Trophoblast cell (in vitro differentiated cells and primary cell): ENCODE measurements around the gene TGM5.

ENCODE experiments used
- DNase-seq, 2 donors: peaks; one replicate each; pipeline ENCODE4 v3.0.0-alpha.2; 2016
- H2AFZ ChIP-seq: 2 replicates; pipeline ENCODE4 v1.6.1; 2013; ENCODE audit warnings: low read length, moderate library complexity, mild to moderate bottlenecking; ENCODE audit not compliant: insufficient read depth, poor library complexity
- H2AK5ac ChIP-seq: 2 replicates; pipeline ENCODE4 v1.6.1; 2013; ENCODE audit warnings: mild to moderate bottlenecking, low read length
- H2BK120ac ChIP-seq: 2 replicates; pipeline ENCODE4 v1.6.1; 2013; ENCODE audit warnings: low read length, mild to moderate bottlenecking, moderate library complexity; ENCODE audit not compliant: insufficient read depth, poor library complexity
- H2BK12ac ChIP-seq: 2 replicates; pipeline ENCODE4 v1.6.1; 2013; ENCODE audit warnings: mild to moderate bottlenecking, low read length, moderate library complexity
- H2BK5ac ChIP-seq: 2 replicates; pipeline ENCODE4 v1.6.1; 2013; ENCODE audit warnings: low read length, low read depth, moderate library complexity, mild to moderate bottlenecking; ENCODE audit not compliant: poor library complexity
- H3K14ac ChIP-seq: 2 replicates; pipeline ENCODE4 v1.6.1; 2013; ENCODE audit warnings: mild to moderate bottlenecking, low read length
- H3K18ac ChIP-seq: 2 replicates; pipeline ENCODE4 v1.6.1; 2013; ENCODE audit warnings: mild to moderate bottlenecking, low read length
- H3K23ac ChIP-seq: 2 replicates; pipeline ENCODE4 v1.6.1; 2013; ENCODE audit warnings: low read length
- H3K27ac ChIP-seq: 2 replicates; pipeline ENCODE4 v1.5.1; 2013; ENCODE audit warnings: low read depth, mild to moderate bottlenecking, inconsistent platforms, low read length, moderate library complexity
- H3K27me3 ChIP-seq: 2 replicates; pipeline ENCODE4 v1.6.1; 2013; ENCODE audit warnings: inconsistent platforms, mild to moderate bottlenecking, low read length, moderate library complexity; ENCODE audit not compliant: insufficient read depth
- H3K36me3 ChIP-seq, 2 experiments: 1 replicate in 1 of 2; 2 replicates in 1 of 2; pipeline ENCODE4 v1.6.1; 2013; ENCODE audit warnings: low read length in 2 of 2, mild to moderate bottlenecking in 2 of 2, moderate library complexity in 1 of 2; ENCODE audit not compliant: insufficient read depth in 2 of 2, control insufficient read depth in 1 of 2
- H3K4ac ChIP-seq: 2 replicates; pipeline ENCODE4 v1.6.1; 2013; ENCODE audit warnings: low read depth, mild to moderate bottlenecking, low read length, moderate library complexity
- H3K4me1 ChIP-seq, 2 experiments: 1 replicate in 1 of 2; 2 replicates in 1 of 2; pipeline ENCODE4 v1.6.1; 2013; ENCODE audit warnings: low read length in 2 of 2, mild to moderate bottlenecking in 2 of 2, moderate library complexity in 1 of 2; ENCODE audit not compliant: insufficient read depth in 2 of 2, control insufficient read depth in 1 of 2
- H3K4me2 ChIP-seq: 2 replicates; pipeline ENCODE4 v1.6.1; 2013; ENCODE audit warnings: inconsistent platforms, mild to moderate bottlenecking, low read length, moderate library complexity
- H3K4me3 ChIP-seq: 2 replicates; pipeline ENCODE4 v1.5.1; 2013; ENCODE audit warnings: mild to moderate bottlenecking, low read depth, low read length, inconsistent platforms
- H3K79me1 ChIP-seq: one replicate; pipeline ENCODE4 v1.6.1; 2013; ENCODE audit warnings: low read length
- H3K79me2 ChIP-seq: 2 replicates; pipeline ENCODE4 v1.6.1; 2013; ENCODE audit warnings: low read length, mild to moderate bottlenecking; ENCODE audit not compliant: control insufficient read depth, insufficient read depth, poor library complexity
- H3K9ac ChIP-seq: 2 replicates; pipeline ENCODE4 v1.6.1; 2013; ENCODE audit warnings: mild to moderate bottlenecking, low read length
- H3K9me3 ChIP-seq: 2 replicates; pipeline ENCODE4 v1.6.1; 2013; ENCODE audit warnings: low read depth, mild to moderate bottlenecking, control low read depth, inconsistent platforms, low read length; ENCODE audit not compliant: insufficient read depth
- H4K12ac ChIP-seq: 2 replicates; pipeline ENCODE4 v1.6.1; 2013; ENCODE audit warnings: low read depth, mild to moderate bottlenecking, low read length, moderate library complexity
- H4K8ac ChIP-seq: 2 replicates; pipeline ENCODE4 v1.6.1; 2013; ENCODE audit warnings: low read depth, mild to moderate bottlenecking, low read length, moderate library complexity
- H4K91ac ChIP-seq: one replicate; pipeline ENCODE4 v1.6.1; 2013; ENCODE audit warnings: low read depth, mild to moderate bottlenecking, low read length, moderate library complexity
- WGBS: extraction: QIAGEN DNeasy Blood & Tissue Kit; methylation state at CpG from one replicate; pipeline ENCODE4 v1.1.7; 2013; ENCODE audit warnings: missing lambda C conversion rate; ENCODE audit not compliant: insufficient read length, insufficient coverage; ENCODE audit errors: extremely low coverage; 5-methylcytosine and 5-hydroxymethylcytosine counted together

Gene TGM5

GRCh38 chr15:43235536-43235935 is 31.2 kb downstream of the TGM5 start:
- no peaks in the 10 kb centered on the region for H3K79me1 ChIP-seq
- H3K18ac ChIP-seq: no peak overlapping the region
- no peak overlapping the region for H3K27ac ChIP-seq
- no peak overlapping the region for H2BK5ac ChIP-seq
- no peaks in the 10 kb centered on the region for H3K27me3 ChIP-seq
- no peak overlapping the region for H4K12ac ChIP-seq
- H2BK12ac ChIP-seq: no peak overlapping the region
- H2AFZ ChIP-seq: no peak overlapping the region
- no peak overlapping the region for H3K4me3 ChIP-seq
- H4K91ac ChIP-seq: no peak overlapping the region
- H3K36me3 ChIP-seq: no peaks in the 10 kb centered on the region
- H3K4me1 ChIP-seq: peaks cover 5 to 9% of the 10 kb centered on the region in 2 experiments
- no peak overlapping the region for H4K8ac ChIP-seq
- H2BK120ac ChIP-seq: no peak overlapping the region
- no peak overlapping the region for H3K4me2 ChIP-seq
- H3K14ac ChIP-seq: no peak overlapping the region
- DNase-seq: no peak
- no peak overlapping the region for H2AK5ac ChIP-seq
- H3K79me2 ChIP-seq: peaks cover 1% of the 10 kb centered on the region
- no peak overlapping the region for H3K9ac ChIP-seq
- H3K4ac ChIP-seq: no peak overlapping the region
- no peaks in the 10 kb centered on the region for H3K9me3 ChIP-seq
- WGBS: no CpG with 5 or more reads among the region's 6 CpGs
- no peak overlapping the region for H3K23ac ChIP-seq

GRCh38 chr15:43232289-43232874 is 34.3 kb downstream of the TGM5 start:
- Histone ChIP-seq H4K8ac (no peak overlapping the region), H2AFZ (no peak overlapping the region), H3K4me1 (peaks cover 0 to 3% of the 10 kb centered on the region in 2 experiments), H2BK5ac (no peak overlapping the region), H4K12ac (no peak overlapping the region), H3K79me2 (no peaks in the 10 kb centered on the region), H3K9ac (no peak overlapping the region), H3K27me3 (no peaks in the 10 kb centered on the region), H3K14ac (no peak overlapping the region), H3K18ac (no peak overlapping the region), H3K4ac (no peak overlapping the region), H2BK12ac (no peak overlapping the region), H3K27ac (no peak overlapping the region), H4K91ac (no peak overlapping the region), H3K9me3 (no peaks in the 10 kb centered on the region), H3K79me1 (no peaks in the 10 kb centered on the region), H3K36me3 (no peaks in the 10 kb centered on the region), H3K4me3 (no peak overlapping the region), H3K23ac (no peak overlapping the region), H2AK5ac (no peak overlapping the region), H3K4me2 (no peak overlapping the region), H2BK120ac (no peak overlapping the region)
- WGBS: no CpG with 5 or more reads among the region's 3 CpGs
- peak; percentile 52 to 75 for DNase-seq

DNA sequence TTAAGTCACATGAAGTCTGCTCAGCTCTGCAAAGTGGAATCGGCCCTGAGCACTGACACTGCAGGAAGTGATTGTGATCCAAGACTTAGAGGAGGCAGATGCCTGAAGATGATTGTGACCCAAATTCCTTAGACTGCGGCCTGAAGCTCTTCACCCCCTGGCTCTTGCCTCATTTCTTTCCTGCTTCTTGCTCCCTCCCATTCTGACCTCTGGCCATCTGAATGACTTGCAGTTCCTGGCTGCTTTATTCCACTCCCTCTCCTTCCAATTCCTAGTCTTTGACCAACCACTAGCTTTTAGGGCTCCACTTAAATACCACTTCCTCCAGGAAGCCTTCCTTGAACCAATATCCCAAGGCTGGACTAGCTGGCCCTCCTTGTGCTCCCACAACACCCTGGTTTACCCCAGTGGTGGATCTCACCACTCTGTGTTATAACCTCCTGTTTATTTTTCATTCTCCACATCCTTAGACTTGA is 36.0 kb downstream of the TGM5 start:
- Histone ChIP-seq H3K27me3 (no peaks in the 10 kb centered on the region), H3K27ac (peak overlapping the region; percentile 6), H3K79me1 (no peaks in the 10 kb centered on the region), H3K4me2 (no peak overlapping the region), H2AK5ac (no peak overlapping the region), H3K14ac (no peak overlapping the region), H4K8ac (no peak overlapping the region), H2BK120ac (peak overlapping the region; percentile 6), H4K12ac (no peak overlapping the region), H3K18ac (no peak overlapping the region), H3K36me3 (no peaks in the 10 kb centered on the region), H3K9me3 (no peaks in the 10 kb centered on the region), H3K4me3 (no peak overlapping the region), H2BK5ac (no peak overlapping the region), H3K9ac (no peak overlapping the region), H3K4me1 (peaks cover 0 to 3% of the 10 kb centered on the region in 2 experiments), H2BK12ac (no peak overlapping the region), H3K4ac (no peak overlapping the region), H4K91ac (no peak overlapping the region), H2AFZ (no peak overlapping the region), H3K23ac (no peak overlapping the region), H3K79me2 (no peaks in the 10 kb centered on the region)
- no peak for DNase-seq
- WGBS: no CpG with 5 or more reads among the region's 2 CpGs

GRCh38 chr15:43229977-43230376 is 36.8 kb downstream of the TGM5 start:
- Histone ChIP-seq H3K23ac (no peak overlapping the region), H3K18ac (no peak overlapping the region), H3K4me2 (no peak overlapping the region), H3K79me1 (no peaks in the 10 kb centered on the region), H4K91ac (no peak overlapping the region), H3K27ac (peak overlapping the region; percentile 6), H2BK120ac (no peak overlapping the region), H3K36me3 (no peaks in the 10 kb centered on the region), H3K9ac (no peak overlapping the region), H2BK12ac (no peak overlapping the region), H3K4ac (no peak overlapping the region), H2AFZ (no peak overlapping the region), H2AK5ac (no peak overlapping the region), H3K14ac (no peak overlapping the region), H3K4me3 (no peak overlapping the region), H3K4me1 (peaks cover 0 to 3% of the 10 kb centered on the region in 2 experiments), H3K27me3 (no peaks in the 10 kb centered on the region), H4K8ac (no peak overlapping the region), H4K12ac (no peak overlapping the region), H2BK5ac (no peak overlapping the region), H3K79me2 (no peaks in the 10 kb centered on the region), H3K9me3 (no peaks in the 10 kb centered on the region)
- no peak for DNase-seq
- WGBS: no CpG with 5 or more reads among the region's 5 CpGs
